ENCODE measurements around the gene KLHL8. TPM values are rescaled to one million over a fixed set of nuclear protein-coding genes. Genes with fewer than 3 reads are reported as not detected.

Gene KLHL8
- total RNA-seq, 1 donor, result 14.2 TPM

- no peak overlapping the region for H3K4me3 ChIP-seq (ENCODE audit: low read depth, low read length)
- TF ChIP-seq, protein P1, sequence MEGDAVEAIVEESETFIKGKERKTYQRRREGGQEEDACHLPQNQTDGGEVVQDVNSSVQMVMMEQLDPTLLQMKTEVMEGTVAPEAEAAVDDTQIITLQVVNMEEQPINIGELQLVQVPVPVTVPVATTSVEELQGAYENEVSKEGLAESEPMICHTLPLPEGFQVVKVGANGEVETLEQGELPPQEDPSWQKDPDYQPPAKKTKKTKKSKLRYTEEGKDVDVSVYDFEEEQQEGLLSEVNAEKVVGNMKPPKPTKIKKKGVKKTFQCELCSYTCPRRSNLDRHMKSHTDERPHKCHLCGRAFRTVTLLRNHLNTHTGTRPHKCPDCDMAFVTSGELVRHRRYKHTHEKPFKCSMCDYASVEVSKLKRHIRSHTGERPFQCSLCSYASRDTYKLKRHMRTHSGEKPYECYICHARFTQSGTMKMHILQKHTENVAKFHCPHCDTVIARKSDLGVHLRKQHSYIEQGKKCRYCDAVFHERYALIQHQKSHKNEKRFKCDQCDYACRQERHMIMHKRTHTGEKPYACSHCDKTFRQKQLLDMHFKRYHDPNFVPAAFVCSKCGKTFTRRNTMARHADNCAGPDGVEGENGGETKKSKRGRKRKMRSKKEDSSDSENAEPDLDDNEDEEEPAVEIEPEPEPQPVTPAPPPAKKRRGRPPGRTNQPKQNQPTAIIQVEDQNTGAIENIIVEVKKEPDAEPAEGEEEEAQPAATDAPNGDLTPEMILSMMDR (IDR thresholded peaks at IDR 0.05; ENCODE audit: insufficient read depth, low read depth, low read length), result no peak
- DNase-seq (ENCODE audit: low read depth), result no peak
Observed at GRCh38 chr4:87116231-87116630, 104.2 kb downstream of the KLHL8 start.

DNA sequence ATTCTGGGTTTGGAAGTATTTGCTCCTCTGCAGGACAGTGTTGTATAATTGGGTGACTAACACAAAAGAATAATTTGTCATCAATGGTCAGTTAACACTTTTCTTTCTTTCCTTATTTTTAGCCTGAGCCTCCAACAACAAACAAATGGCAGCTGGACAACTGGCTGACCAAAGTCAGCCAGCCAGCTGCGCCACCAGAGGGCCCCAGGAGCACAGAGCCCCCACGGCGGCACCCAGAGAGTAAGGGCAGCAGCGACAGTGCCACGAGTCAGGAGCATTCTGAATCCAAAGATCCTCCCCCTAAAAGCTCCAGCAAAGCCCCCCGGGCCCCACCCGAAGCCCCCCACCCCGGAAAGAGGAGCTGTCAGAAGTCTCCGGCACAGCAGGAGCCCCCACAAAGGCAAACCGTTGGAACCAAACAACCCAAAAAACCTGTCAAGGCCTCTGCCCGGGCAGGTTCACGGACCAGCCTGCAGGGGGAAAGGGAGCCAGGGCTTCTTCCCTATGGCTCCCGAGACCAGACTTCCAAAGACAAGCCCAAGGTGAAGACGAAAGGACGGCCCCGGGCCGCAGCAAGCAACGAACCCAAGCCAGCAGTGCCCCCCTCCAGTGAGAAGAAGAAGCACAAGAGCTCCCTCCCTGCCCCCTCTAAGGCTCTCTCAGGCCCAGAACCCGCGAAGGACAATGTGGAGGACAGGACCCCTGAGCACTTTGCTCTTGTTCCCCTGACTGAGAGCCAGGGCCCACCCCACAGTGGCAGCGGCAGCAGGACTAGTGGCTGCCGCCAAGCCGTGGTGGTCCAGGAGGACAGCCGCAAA is 106.0 kb downstream of the KLHL8 start:
- TF ChIP-seq, protein P1 (IDR thresholded peaks at IDR 0.05; ENCODE audit: insufficient read depth, low read depth, low read length), result no peak
- no peak overlapping the region for H3K4me3 ChIP-seq (ENCODE audit: low read depth, low read length)
- DNase-seq (ENCODE audit: low read depth), result no peak

DNA sequence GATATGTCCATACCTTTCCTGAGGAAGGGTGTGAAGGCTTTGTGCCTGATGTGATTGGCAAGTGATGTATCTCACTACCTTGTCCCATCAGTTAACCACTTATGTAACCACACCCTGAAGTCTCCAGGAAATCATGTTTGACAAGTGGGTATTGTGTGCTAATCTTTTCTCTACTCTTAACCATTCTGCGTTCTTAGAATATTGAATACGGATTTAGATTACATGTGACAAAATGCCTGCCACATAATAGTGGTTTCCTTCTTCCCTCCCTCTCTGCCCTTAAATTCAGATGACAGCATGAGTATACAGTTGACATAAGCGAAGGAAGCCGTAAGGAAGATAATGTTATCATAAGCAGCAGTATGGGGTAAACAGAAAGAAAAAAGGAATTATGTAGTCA is 108.4 kb downstream of the KLHL8 start:
- TF ChIP-seq, protein P1 (IDR thresholded peaks at IDR 0.05; ENCODE audit: insufficient read depth, low read depth, low read length), result no peak
- no peak overlapping the region for H3K4me3 ChIP-seq (ENCODE audit: low read depth, low read length)
- DNase-seq (ENCODE audit: low read depth), result peak; percentile 45

Other genes starting within 250 kb of the KLHL8 start
- gene HSD17B13, start 102.3 kb upstream of the KLHL8 start, total RNA-seq, result under 0.01 TPM in 1 of 2 replicates, not detected in the other
- gene HSD17B11, start 170.6 kb upstream of the KLHL8 start, total RNA-seq, result 24.2 and 26.3 TPM in 2 replicates
- 10.3 and 13.8 TPM in 2 replicates for gene NUDT9, start 202.0 kb upstream of the KLHL8 start, total RNA-seq